ENCODE measurements around the gene WNK2.

Gene WNK2

DNA sequence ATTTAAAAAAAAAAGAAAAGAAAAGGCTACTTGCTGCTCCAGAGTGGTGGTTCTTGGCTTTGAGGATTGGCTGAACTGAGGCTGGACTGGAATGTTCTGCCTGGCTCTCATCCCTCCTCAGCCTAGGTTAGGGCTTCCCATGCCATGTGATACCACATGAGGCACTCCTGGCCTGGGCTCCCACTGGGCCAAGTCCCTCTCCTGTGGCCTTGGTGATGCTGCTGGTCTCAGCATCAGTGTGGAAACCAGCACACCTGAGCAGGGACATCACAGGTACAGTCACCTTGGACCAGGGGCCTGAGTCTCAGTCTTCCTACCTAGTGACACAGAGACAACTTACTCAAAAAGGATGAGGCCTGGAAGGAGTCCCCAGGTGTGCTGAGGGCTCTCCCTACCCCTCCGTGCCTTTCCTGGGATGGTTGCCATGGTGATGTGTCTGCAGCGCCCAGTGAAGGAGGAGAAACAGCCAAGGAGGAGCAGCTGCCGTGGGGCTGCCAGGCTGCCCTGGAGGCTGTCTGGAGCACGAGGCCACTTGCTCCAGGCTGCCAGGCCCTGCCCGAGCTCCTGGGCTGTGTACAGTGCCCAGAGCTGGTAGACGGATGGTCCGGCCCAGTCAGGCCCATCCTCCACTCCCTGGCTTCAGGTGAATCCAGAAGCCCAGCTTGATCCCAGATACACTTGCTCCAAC lies 71.0 kb downstream of the WNK2 start:
- no peak for DNase-seq (ENCODE audit: low read depth in 2 of 2)

DNA sequence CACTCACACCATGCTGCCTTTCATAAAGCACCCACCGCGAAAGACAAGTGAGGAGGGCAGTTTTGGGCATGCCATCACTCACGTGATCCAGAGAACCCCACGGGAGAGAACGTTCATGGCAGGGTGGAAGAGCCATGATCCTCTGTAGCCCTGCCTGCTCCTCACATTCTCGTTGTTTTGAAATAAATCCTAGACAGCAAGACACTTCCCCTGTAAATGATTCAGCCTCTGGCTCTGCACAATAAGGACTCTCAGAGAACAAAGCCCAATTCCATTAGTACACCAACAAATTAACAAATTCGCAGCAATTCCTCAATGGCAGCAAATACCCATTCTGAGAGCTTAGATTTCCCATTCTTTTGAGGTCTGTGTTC lies 71.5 kb downstream of the WNK2 start:
- DNase-seq (ENCODE audit: low read depth in 2 of 2) = no peak

DNA sequence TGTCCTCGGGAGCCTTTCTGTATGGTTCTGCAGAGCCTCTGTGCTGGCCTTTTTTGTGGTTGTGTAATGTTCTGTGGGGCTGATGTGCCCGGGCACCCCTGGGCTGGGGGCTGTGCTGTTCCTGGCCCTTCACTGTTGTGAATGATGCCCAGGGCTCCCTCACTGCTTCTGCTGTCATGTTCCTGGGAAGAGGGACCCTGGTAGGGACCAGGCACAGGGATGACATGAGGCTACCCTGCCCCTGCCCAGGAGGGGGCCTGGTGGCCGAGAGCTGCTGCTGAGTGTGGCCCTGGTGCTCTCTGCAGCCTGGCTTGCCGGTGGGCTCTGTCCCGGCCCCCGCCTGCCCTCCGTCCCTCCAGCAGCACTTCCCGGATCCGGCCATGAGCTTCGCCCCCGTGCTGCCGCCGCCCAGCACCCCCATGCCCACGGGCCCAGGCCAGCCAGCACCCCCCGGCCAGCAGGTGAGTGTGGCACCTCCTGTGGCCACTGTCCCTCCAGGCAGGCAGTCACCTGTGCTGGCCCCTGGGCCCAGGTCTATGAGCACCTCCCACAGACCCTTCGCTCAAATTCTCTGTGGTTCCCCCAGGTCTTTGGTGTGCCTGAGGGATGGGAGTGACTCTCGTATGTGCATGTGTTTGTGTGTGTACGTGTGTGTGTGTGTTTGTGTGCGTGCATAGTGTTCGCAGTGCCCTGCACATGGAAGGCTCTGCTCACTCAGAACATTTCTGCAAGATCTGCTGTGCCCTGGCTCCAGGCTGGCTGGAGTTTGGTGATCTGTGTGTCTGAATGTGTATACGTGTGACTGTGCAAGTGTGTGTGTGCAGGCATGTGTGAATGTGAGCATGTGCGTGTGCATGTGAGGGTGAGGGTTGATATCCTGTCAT lies 72.3 kb downstream of the WNK2 start:
- no peak for DNase-seq (ENCODE audit: low read depth in 2 of 2)

DNA sequence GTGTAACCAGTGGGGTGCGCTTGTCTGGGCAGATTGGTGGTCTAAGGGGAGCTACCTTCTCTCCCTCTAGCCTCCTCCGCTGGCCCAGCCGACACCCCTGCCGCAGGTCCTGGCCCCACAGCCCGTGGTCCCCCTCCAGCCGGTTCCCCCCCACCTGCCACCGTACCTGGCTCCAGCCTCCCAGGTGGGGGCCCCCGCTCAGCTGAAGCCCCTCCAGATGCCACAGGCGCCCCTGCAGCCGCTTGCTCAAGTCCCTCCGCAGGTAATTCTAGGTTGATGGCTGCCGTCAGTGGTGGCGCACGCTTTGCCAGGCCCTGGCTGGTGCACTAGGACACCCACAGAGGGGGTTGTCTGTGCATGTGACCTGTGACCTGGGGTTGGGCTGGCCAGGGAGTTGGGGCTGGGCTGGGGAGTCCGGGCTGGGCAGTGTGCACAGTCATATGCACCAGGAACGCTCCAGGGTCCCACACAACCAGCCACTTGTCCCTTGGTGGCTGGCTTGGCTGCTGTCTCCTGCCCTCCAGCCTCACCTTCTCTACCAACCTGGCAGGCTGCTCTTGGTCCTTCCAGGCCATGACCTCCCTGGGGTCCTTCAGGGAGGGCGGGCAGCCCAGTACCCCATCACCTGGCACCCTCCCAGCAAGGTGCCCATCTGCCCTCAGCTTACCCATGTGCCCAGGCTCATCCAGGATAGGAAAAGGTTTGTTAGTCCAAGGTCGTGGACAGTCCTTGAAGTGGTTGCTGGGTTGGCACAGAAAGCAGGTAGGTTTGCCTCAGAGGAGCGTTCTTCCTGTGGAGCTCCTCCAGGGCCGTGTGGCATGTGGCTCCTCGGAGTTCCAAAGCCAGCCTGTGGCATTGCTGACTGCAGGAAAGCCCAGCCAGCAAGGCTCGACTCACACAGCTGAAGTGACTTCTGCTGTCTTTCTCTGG lies 73.2 kb downstream of the WNK2 start:
- no peak for DNase-seq (ENCODE audit: low read depth in 2 of 2)

DNA sequence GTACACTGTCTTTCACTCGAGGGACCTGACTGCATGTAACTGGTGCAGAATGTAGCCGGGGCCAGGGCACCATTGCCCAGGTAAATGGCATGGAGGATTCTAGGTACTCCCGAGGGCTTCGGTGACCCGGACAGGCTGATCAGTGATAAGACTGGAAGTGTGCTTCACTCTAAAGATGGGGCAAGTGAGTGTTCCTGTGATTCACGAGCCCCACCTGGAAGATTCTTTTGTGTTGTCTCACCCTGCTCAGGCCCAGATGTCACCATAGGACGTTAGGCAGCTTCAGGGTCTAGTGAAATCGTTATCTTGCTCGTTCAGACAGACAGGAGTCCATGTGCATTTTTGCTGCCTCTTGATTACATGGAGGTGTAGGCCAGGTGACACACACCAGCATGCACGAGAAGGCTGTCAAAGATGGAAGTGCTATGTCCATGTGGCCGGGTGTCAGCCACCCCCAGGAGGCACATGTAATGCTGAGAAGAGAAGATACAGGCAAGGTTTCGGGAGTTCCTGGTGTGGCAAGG lies 73.9 kb downstream of the WNK2 start:
- no peak for DNase-seq (ENCODE audit: low read depth in 2 of 2)

DNA sequence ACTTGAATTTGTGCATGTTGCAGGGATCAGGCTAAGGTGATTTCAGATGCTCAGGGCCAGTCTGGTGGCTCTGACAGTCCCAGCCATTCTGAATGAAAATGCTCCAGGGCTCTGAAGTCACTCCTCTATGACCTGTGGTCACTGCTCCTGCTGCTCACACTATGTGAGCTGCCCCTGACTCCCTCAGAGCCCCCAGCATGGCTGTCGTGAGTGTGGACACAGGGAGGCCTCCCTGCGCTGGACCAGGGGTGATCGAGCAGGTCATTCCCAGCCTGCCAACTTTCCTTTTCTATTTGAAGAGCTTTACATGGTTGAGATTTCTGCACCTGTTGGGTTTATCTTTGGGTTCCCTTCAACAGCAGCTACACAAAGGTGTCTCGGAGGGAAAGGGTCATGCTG lies 74.5 kb downstream of the WNK2 start:
- DNase-seq (ENCODE audit: low read depth in 2 of 2) = no peak

DNA sequence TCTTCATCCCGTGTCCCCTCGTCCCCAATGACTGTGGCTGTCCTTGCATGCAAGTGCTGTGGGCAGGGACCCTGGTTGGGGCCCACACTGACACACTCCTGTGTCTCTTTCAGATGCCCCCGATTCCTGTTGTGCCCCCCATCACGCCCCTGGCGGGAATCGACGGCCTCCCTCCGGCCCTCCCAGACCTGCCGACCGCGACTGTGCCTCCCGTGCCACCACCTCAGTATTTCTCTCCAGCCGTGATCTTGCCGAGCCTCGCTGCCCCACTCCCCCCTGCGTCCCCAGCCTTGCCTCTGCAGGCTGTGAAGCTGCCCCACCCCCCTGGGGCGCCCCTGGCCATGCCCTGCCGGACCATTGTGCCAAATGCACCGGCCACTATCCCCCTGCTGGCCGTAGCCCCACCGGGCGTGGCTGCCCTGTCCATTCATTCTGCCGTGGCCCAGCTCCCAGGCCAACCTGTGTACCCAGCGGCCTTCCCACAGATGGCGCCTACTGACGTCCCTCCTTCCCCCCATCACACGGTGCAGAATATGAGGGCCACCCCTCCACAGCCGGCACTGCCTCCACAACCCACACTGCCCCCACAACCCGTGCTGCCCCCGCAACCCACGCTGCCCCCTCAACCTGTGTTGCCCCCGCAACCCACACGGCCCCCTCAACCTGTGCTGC lies 75.0 kb downstream of the WNK2 start:
- DNase-seq (ENCODE audit: low read depth in 2 of 2) = no peak

DNA sequence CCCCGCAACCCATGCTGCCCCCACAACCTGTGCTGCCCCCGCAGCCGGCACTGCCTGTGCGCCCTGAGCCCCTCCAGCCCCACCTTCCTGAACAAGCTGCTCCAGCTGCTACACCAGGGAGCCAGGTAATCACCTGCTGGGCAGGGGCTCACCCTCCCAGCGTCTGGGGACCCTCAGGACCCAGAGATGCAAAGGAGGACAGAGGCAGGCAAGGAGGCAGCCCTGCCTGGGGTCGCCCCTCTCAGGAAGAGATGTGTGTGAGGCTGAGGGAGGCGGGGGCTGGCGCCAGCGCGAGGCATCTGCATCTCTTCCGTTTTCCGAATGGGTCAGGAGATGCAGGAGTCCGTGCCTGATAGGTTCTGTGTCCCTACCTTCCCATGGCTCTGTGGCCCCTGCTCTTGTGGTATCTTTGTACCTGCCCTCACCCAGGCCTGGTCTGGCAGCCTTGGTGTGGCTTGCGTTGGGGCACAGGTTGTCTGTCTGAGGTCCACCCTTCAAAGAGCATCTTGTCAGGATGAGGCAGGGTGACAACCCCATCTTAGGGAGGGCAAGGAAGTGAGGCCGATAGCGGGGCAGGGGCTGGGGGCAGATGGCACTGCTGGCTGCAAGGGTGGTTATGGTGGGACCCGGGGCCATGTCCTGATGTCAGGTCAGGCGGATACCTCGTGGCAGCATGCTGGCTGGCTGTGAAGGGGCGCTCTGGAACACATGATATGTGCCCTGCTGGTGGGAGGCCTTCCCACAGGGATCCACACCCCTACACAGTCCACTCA lies 75.7 kb downstream of the WNK2 start:
- no peak for DNase-seq (ENCODE audit: low read depth in 2 of 2)

DNA sequence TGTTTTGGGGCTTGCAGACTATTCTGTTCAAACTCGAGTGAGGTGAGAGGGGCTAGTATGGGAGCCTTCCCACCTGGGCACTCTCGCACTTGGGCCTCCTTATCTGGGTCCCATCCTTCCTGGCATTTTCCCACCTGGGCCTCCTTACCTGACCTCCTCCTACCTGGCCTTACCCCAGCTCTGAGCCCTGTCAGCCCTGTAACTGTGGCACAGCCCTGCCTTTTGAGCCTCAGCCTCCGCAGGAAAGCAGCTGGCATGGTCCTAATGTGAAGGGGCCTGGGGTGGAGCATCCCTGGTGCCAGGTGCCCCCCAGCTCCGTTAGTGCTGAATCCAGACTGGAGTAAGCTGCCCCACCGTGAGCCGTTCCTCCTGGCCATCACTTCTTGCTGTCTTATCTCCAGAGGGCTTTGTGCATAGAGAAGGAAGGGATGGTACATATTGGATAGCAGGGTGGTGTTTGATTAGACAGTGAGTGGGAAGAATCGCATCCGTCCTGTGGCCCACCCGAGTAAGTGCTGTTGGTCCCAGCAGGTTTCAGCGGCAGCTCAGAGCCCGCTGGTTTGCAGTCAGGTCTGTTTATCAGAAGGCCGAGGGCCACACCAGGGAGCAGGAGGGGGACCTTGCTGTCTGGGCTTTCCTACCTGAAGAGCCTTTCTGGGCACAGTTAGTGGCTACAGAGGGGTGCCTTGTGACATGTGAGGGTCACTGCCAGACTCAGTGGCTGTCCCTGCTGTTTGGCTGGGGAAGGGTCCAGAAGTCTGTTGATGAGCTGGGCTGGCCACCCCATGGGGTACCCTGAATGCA lies 76.5 kb downstream of the WNK2 start:
- DNase-seq (ENCODE audit: low read depth in 2 of 2) = no peak

DNA sequence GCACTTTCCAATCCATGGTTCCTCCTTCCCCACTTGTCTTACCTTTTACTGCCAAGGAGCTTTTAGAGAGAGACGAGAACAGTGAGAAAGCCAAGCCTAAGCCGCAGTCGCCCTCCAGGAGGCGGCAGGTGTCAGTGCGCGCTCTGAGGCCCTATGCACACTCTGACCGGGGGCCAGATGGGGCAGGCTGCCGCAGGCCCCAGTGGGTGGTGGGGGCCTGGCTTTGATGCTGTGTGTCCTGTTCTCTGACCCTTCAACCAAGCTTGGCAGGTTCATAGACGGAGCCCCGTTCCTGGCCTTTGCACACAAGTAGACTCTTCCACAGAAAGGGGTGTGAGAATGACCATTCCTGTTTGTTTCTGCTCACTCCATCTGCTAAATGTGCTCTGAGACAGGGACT lies 77.3 kb downstream of the WNK2 start:
- DNase-seq (ENCODE audit: low read depth in 2 of 2) = no peak

DNA sequence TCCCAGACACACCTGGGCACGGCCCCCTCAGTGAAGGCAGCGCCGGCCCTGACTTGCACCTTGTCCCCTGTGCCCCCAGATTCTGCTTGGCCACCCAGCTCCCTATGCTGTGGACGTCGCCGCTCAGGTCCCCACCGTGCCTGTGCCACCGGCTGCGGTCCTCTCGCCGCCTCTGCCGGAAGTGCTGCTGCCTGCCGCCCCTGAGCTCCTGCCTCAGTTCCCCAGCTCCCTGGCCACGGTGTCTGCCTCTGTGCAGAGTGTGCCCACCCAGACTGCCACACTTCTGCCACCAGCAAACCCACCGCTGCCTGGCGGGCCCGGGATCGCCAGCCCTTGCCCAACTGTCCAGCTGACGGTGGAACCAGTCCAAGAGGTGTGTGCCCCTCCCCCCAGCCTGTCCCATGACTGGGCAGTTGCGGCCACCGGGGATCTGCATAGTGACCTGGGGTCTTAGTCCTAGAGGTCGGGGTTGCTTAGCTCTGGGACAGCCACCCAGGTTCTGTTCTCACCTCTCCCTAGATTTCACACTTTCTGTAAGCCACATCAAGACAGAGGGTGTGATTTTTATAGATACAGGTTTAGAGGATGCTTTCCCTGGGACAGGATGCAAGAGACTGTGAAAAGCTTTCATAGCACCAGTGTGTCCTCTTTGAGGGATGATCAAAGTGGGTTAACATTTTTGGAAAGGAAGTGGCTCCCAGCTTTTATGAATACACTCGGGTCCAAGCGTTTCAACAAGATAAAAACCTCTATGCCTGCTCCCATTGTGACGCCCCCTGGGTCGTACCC lies 78.0 kb downstream of the WNK2 start:
- DNase-seq (ENCODE audit: low read depth in 2 of 2) = no peak

DNA sequence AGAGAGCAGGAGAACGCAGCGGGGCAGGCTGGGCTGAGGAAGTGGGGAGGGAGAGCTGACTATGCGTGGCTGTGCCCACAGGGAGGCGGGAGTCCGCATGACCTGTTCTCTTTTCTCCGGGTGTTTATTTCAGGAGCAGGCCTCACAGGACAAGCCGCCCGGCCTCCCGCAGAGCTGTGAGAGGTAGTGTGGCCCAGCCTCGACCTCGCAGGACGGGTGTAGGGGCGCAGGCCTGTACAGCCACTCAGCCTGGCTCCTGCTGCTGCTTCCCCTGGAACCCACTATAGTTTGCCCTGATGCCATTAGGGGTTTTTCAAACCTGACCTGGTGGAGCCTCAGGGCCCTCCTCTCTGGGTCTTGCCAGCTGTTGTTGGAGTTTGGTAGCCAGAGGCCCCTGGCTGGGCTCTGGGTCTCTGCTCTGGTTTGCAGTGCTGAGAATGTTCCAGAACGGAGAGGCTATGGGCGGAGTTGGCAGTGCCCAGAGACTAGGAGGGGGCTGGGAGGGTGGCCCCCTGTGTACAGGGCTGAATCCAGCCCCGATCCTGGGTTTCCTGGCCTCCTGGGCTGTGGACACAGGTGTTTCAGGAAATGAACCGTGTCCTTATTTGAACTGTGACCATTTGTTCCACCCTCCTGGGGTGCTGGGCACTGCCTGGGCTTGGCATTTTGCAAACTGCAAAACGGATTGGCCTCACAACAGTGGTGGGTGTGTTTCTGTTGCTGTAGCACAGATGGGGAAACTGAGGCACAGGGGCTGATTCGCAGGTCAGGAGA lies 78.8 kb downstream of the WNK2 start:
- no peak for DNase-seq (ENCODE audit: low read depth in 2 of 2)

DNA sequence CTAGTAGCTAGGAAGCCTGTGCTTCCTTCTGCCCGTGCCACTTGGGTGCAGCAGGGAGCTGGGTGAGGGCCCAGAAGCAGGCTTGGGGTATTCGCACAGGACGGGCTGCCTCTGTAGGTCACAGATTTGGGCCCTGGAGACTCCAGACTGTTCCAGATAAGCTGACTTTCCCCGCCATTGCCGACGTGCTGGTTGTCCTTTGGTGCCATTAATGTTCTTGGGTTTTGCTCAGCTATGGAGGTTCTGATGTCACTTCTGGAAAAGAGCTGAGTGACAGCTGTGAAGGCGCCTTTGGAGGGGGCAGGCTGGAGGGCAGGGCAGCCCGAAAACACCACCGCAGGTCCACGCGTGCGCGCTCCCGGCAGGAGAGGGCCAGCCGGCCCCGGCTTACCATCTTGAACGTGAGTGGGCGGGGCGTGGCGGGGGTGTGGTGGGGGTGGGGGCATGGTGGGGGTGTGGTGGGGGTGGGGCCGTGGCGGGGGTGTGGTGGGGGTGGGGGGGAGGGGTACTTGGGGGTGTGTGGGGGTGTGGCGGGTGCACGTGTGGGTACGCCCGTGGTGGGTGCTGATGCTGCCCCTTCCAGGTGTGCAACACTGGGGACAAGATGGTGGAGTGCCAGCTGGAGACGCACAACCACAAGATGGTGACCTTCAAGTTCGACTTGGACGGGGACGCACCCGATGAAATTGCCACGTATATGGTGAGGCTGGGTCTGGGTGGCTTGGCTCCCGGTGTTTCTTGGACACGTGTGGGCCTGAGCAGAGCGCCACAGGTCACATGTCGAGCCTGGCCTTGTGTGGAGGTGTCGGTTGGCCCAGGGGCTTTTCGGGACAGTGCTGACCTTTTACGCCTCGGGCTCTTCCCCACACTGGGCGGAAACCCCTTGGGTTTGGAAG lies 79.6 kb downstream of the WNK2 start:
- no peak for DNase-seq (ENCODE audit: low read depth in 2 of 2)

DNA sequence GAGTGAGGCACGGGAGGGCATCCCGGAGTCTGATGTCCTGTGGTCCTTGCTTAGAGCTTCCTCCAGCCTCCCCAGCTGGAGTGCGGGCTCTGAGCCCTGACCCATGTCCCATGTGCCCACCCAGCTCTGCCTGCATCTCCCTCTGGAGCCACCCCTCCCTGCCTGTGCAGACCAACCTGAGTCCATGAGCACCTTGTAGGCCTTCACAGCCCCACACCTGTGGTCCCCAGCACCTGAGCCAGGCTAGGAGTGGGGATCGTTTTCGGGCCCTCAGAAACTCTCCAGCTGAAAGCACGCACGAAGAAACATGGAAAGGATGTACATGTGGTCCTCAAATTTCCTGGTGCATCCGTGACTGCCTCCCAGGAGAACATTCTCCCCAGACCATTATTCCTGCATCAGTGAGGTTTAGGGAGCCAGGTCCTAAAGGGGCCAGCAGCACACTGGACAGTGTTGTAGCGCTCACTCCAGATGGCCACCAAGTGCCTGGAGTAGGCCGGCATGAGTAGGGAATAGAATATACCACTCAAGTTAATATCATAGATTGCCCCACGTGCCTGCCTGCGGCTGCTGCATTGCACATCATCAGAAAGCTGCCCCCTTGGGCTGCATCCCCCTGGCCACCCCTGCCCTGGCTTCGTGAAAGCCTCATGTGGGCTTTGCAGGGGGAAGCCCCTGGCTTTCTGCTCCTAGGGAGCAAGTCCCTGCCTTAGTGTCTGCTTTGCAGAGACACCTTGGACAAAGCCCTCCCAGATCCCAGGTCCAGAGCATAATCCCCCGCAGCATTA lies 80.6 kb downstream of the WNK2 start:
- no peak for DNase-seq (ENCODE audit: low read depth in 2 of 2)

DNA sequence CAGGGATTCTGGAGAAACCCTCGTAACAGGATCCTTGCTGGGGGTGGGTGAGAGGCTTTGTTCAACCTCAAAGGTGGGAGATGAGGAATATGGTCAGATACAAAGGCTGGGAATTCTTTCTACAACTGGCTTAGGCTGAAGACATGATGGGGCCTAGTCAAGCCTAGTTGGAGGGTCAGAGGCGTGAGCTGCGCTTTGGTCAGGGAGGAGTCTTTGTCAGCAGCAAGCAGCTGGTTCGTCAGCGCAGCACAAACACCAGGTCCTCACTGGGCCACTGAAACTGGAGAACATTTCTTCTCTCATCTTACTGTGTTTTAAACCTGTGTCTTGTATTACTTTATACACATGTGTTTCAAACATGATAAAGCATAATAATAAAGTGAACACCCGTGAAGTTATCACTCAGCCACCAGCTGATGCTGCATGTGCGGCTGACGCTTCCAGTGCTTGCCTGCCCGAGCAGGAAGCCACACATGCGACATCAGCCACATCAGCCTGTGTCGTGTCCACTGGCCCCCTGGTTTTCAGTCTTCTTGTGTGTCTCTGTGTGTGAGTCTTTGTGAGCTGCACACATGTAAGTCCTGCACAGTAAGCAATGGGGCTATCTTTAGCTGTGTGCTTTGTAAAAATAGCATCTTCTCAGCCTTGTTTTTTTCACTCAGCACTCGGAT lies 81.5 kb downstream of the WNK2 start:
- DNase-seq (ENCODE audit: low read depth in 2 of 2) = no peak

DNA sequence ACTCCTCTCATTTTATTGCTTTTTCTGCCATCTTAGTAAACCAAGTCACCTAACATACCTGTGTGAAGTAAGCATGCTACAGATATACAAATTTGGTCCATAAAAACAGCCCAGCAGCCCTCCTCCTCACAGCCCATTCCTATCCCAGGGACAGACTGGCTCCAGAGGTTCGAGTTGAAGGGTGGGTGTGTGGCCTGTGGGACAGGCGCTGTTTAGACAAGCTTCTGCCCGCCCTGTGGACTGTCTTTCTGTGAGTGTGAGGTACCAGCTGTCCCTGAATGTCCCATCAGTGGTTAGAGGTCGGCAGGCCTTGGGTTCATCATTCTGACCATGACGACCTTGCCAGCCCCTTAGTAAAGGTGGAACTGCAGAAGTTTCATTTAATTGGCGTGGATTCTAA lies 82.0 kb downstream of the WNK2 start:
- no peak for DNase-seq (ENCODE audit: low read depth in 2 of 2)

Data from stimulated activated CD4-positive, alpha-beta T cell treated with anti-CD3 and anti-CD28 coated beads, Interleukin-1b, Interleukin-23, amount 100 ng/mL, for 4 hours (primary cell).